Keratinocyte (primary cell): ENCODE results near the gene LMNTD2. TPM values are rescaled to one million over a fixed set of nuclear protein-coding genes. Genes with fewer than 3 reads are reported as not detected.

Source experiments
- DNase-seq: peaks from one replicate; pipeline ENCODE4 v3.0.0-alpha.2; 2011; ENCODE audit warnings: low read depth, missing footprints, low spot score
- FAIRE-seq: peaks from 2 replicates; lab custom pipeline; 2011; peaks lifted over from hg19 to GRCh38; lab: Jason Lieb, UNC
- H2AFZ ChIP-seq: 2 replicates; pipeline ENCODE4 v1.6.0; 2012; ENCODE audit warnings: low read length, control low read depth, inconsistent platforms; ENCODE audit not compliant: control insufficient read depth
- H3K27ac ChIP-seq: 2 replicates; pipeline ENCODE4 v1.5.1; 2011; ENCODE audit warnings: low read length; ENCODE audit not compliant: control insufficient read depth, insufficient read depth
- H3K27me3 ChIP-seq: 3 replicates; pipeline ENCODE4 v1.6.0; 2011; ENCODE audit warnings: low read length; ENCODE audit not compliant: control insufficient read depth, insufficient read depth; ENCODE audit errors: extremely low read depth
- H3K36me3 ChIP-seq, 2 experiments: 2 replicates in 1 of 2; 3 replicates in 1 of 2; pipeline ENCODE4 v1.5.1; 2011; ENCODE audit warnings: low read length in 2 of 2, mild to moderate bottlenecking in 1 of 2; ENCODE audit not compliant: control insufficient read depth in 2 of 2, insufficient read depth in 2 of 2; ENCODE audit errors: extremely low read depth in 1 of 2
- H3K4me1 ChIP-seq: 3 replicates; pipeline ENCODE4 v1.5.1; 2011; ENCODE audit warnings: low read length; ENCODE audit not compliant: control insufficient read depth, insufficient read depth; ENCODE audit errors: extremely low read depth
- H3K4me2 ChIP-seq: 3 replicates; pipeline ENCODE4 v1.6.0; 2011; ENCODE audit warnings: low read depth, low read length; ENCODE audit not compliant: control insufficient read depth, insufficient read depth; ENCODE audit errors: extremely low read depth
- H3K4me3 ChIP-seq, 3 experiments: fragments of 200-600 bp in 1 of 3; sonication (generic) in 1 of 3; 2 replicates in 2 of 3; 3 replicates in 1 of 3; pipeline ENCODE4 v1.5.1; 2011 to 2016; ENCODE audit warnings: low read length in 3 of 3, mild to moderate bottlenecking in 3 of 3, control low read depth in 2 of 3, inconsistent platforms in 1 of 3, low read depth in 1 of 3, mixed read lengths in 1 of 3, mixed run types in 1 of 3, moderate library complexity in 1 of 3; ENCODE audit not compliant: control insufficient read depth in 2 of 3, insufficient read depth in 2 of 3; ENCODE audit errors: extremely low read depth in 1 of 3
- H3K79me2 ChIP-seq: 2 replicates; pipeline ENCODE4 v1.6.0; 2012; ENCODE audit warnings: low read length; ENCODE audit not compliant: control insufficient read depth, insufficient read depth
- H3K9ac ChIP-seq: 3 replicates; pipeline ENCODE4 v1.6.0; 2011; ENCODE audit warnings: low read length; ENCODE audit not compliant: control insufficient read depth, insufficient read depth; ENCODE audit errors: extremely low read depth
- H3K9me1 ChIP-seq: 3 replicates; pipeline ENCODE4 v1.6.0; 2011; ENCODE audit warnings: low read length; ENCODE audit not compliant: control insufficient read depth, insufficient read depth; ENCODE audit errors: extremely low read depth
- H3K9me3 ChIP-seq: 2 replicates; pipeline ENCODE4 v1.5.1; 2012; ENCODE audit warnings: low read depth, low read length; ENCODE audit not compliant: control insufficient read depth
- H4K20me1 ChIP-seq: 3 replicates; pipeline ENCODE4 v1.6.0; 2011; ENCODE audit warnings: low read length; ENCODE audit not compliant: control insufficient read depth, insufficient read depth; ENCODE audit errors: extremely low read depth
- CTCF ChIP-seq, 3 experiments: IDR thresholded peaks in 1 of 3; conservative IDR thresholded peaks in 1 of 3; optimal IDR thresholded peaks in 1 of 3; 2 replicates in 2 of 3; 3 replicates in 1 of 3; pipeline versions ENCODE3 to v1.5.1; 2011; ENCODE audit warnings: low read length in 3 of 3, mild to moderate bottlenecking in 3 of 3, moderate library complexity in 2 of 3, control low read depth in 1 of 3, inconsistent platforms in 1 of 3; ENCODE audit not compliant: insufficient read depth in 2 of 3; ENCODE audit errors: extremely low read depth in 1 of 3
- EZH2 ChIP-seq: IDR thresholded peaks from one replicate; pipeline ENCODE4 v1.6.1; 2012; ENCODE audit warnings: inconsistent platforms, mild to moderate bottlenecking, low read length, moderate library complexity
- dilution Hi-C: fragments of 300-500 bp; cut with MboI; formaldehyde crosslinking; loops from one replicate; pipeline ENCODE4 v1.7.0; 2020; ENCODE audit warnings: low sequenced_read_pairs; ENCODE audit not compliant: extremely low pct_ligation_motif_present
- polyA plus RNA-seq, 5 experiments: library from polyadenylated mRNA; depleted of rRNA in 3 of 5; stranded (reverse) in 3 of 5; stranded (forward) in 1 of 5; unstranded in 1 of 5; fragments of >200 nt; gene quantifications; 1 replicate in 1 of 5; 2 replicates in 3 of 5; 3 replicates in 1 of 5; pipeline versions ENCODE4 v1.2.1 to v1.2.3, GENCODE V29; 2011 to 2012; ENCODE audit warnings: missing spikeins in 2 of 5, low read depth in 1 of 5, low replicate concordance in 1 of 5

LMNTD2 gene
- polyA plus RNA-seq, 1 donor (not counting 4 experiments of a cell fraction or from before 2014, with no cell fraction given), result 1.2 TPM

GRCh38 chr11:528166-528814 is 32.2 kb downstream of the LMNTD2 start:
- FAIRE-seq, result no peak
- Histone ChIP-seq H3K9me1 (no peaks in the 10 kb centered on the region), H3K27ac (no peak overlapping the region), H3K79me2 (peaks cover 17% of the 10 kb centered on the region), H3K4me3 (no peak overlapping the region), H3K9me3 (no peaks in the 10 kb centered on the region), H3K4me2 (no peak overlapping the region), H3K36me3 (peaks cover 12 to 22% of the 10 kb centered on the region in 2 experiments), H3K4me1 (no peaks in the 10 kb centered on the region), H4K20me1 (peaks cover 11% of the 10 kb centered on the region), H3K9ac (no peak overlapping the region), H2AFZ (no peak overlapping the region), H3K27me3 (no peaks in the 10 kb centered on the region)
- no peak for TF ChIP-seq CTCF (optimal IDR thresholded peaks at IDR 0.05 in 1 of 3, IDR thresholded peaks at IDR 0.05 in 1 of 3, conservative IDR thresholded peaks at IDR 0.05 in 1 of 3; ENCODE audit: extremely low read depth in 1 of 3, insufficient read depth in 2 of 3, low read length in 3 of 3)
- TF ChIP-seq EZH2, result no peak
- no peak for DNase-seq
- dilution Hi-C loops, result no loop called here

- H3K79me2 ChIP-seq, result no peaks in the 10 kb centered on the region
- no peaks in the 10 kb centered on the region for H3K9me1 ChIP-seq
- no peak overlapping the region for H3K27ac ChIP-seq
- no peak for TF ChIP-seq EZH2
- no peak for TF ChIP-seq CTCF (optimal IDR thresholded peaks at IDR 0.05 in 1 of 3, IDR thresholded peaks at IDR 0.05 in 1 of 3, conservative IDR thresholded peaks at IDR 0.05 in 1 of 3; ENCODE audit: extremely low read depth in 1 of 3, insufficient read depth in 2 of 3, low read length in 3 of 3)
- no peak overlapping the region for H3K4me3 ChIP-seq
- no peak overlapping the region for H2AFZ ChIP-seq
- no peak for FAIRE-seq
- peaks cover under 1 to 2% of the 10 kb centered on the region in 2 experiments for H3K36me3 ChIP-seq
- H3K4me2 ChIP-seq, result no peak overlapping the region
- H3K9ac ChIP-seq, result no peak overlapping the region
- dilution Hi-C loops, result no loop called here
- no peaks in the 10 kb centered on the region for H3K27me3 ChIP-seq
- H3K4me1 ChIP-seq, result no peaks in the 10 kb centered on the region
- no peak for DNase-seq
- no peaks in the 10 kb centered on the region for H4K20me1 ChIP-seq
- no peaks in the 10 kb centered on the region for H3K9me3 ChIP-seq
These were observed 34.3 kb downstream of the LMNTD2 start for GRCh38 chr11:526192-526591.
